ENCODE results near the gene RAB7A. TPM values are rescaled to one million over a fixed set of nuclear protein-coding genes. Genes with fewer than 3 reads are reported as not detected.
"Not testable (repeated sequence)": the region's sequence is repeated elsewhere in the genome, so short reads cannot be mapped to it uniquely, and the experiment has no call there.

Gene RAB7A
- total RNA-seq, 1 donor from 2014 or later = 122 TPM

DNA sequence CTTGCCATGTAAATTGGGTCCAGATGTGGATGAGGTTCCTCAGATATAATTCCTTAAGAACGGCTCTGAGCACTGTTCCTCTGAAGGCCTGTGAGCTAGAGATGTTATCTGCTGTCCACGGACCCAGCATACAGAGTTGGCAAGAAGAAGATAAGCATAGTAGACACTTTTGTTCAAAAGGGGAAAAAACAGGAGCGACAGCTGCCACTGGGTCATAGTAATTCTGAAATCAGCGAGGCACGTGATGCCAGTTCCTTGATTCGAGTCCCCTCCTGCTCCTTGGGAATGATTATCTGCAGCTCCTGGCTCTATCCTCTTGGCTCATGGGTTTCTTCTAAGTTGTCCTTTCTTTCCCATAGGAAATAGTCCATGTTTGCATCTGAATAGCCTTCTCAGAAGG lies 2.5 kb upstream of the RAB7A start:
- no peaks in the 10 kb centered on the region for H3K9me3 ChIP-seq
- no peak for DNase-seq (ENCODE audit: extremely low spot score in 2 of 2)
- intact Hi-C loops (cut with DNase I) = no loop called here
- H3K4me1 ChIP-seq = peaks cover 25% of the 10 kb centered on the region
- H3K27ac ChIP-seq = no peak overlapping the region
- H3K36me3 ChIP-seq = no peaks in the 10 kb centered on the region
- TF ChIP-seq POLR2AphosphoS5 (IDR thresholded peaks at IDR 0.05; ENCODE audit: insufficient read depth in 1 of 2, low read depth in 1 of 2) = no peak
- TF ChIP-seq, protein P1, sequence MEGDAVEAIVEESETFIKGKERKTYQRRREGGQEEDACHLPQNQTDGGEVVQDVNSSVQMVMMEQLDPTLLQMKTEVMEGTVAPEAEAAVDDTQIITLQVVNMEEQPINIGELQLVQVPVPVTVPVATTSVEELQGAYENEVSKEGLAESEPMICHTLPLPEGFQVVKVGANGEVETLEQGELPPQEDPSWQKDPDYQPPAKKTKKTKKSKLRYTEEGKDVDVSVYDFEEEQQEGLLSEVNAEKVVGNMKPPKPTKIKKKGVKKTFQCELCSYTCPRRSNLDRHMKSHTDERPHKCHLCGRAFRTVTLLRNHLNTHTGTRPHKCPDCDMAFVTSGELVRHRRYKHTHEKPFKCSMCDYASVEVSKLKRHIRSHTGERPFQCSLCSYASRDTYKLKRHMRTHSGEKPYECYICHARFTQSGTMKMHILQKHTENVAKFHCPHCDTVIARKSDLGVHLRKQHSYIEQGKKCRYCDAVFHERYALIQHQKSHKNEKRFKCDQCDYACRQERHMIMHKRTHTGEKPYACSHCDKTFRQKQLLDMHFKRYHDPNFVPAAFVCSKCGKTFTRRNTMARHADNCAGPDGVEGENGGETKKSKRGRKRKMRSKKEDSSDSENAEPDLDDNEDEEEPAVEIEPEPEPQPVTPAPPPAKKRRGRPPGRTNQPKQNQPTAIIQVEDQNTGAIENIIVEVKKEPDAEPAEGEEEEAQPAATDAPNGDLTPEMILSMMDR (IDR thresholded peaks at IDR 0.05) = no peak
- no peak for TF ChIP-seq POLR2A (IDR thresholded peaks at IDR 0.05)
- no peak overlapping the region for H3K4me3 ChIP-seq
- no peaks in the 10 kb centered on the region for H3K27me3 ChIP-seq

DNA sequence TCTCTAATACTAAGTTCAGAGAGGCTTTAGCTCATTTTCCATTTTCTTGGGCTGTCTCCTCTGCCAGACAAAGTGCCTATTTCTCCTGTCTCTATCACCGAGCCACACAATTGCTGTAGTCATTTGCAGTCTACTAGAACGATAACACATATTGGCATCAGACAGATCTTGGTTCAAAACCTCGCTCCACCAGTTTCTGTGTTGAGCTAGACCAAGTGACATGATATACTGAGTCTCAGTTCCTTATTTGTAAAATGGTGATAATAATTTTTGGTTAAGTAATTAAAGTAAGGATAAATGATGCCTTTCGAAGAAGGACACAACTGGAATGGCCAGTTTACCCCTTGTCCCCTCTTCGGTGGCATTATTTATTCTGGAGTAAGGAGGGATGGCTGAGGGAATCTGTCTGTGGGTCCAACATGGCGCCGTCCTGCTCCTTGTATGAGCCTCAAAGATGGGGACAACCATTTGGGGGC lies 398 bp upstream of the RAB7A start:
- peak overlapping the region; percentile 100 for H3K27ac ChIP-seq
- H3K36me3 ChIP-seq = no peaks in the 10 kb centered on the region
- TF ChIP-seq POLR2A (IDR thresholded peaks at IDR 0.05) (no peak), POLR2AphosphoS5 (IDR thresholded peaks at IDR 0.05; ENCODE audit: insufficient read depth in 1 of 2, low read depth in 1 of 2) (no peak)
- TF ChIP-seq, protein P1 (IDR thresholded peaks at IDR 0.05) = no peak
- H3K4me3 ChIP-seq = peak overlapping the region; percentile 98 to 100
- peaks cover 45% of the 10 kb centered on the region for H3K4me1 ChIP-seq
- no peak for DNase-seq (ENCODE audit: extremely low spot score in 2 of 2)
- H3K27me3 ChIP-seq = no peaks in the 10 kb centered on the region
- no peaks in the 10 kb centered on the region for H3K9me3 ChIP-seq
- intact Hi-C loops (cut with DNase I) = no loop called here

DNA sequence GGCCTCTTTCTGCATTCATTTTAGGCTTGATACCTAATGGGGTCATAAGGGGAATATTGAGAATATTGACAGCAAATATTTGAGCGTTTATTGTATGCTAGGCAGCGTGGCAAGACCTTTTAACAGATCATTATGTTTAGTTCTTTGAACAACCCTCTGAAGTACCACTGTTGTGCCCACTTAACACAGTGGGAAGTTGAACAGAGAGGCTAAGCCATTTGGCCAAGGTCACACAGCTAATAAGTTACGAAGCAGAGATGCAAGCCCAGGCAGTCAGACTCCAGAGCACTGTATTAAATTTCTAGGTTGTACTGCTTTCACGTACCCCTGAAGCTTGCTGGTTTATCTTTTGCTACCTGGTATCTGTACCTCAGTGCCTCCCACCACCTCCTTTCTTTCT lies 1.1 kb downstream of the RAB7A start:
- TF ChIP-seq, protein P1 (IDR thresholded peaks at IDR 0.05) = no peak
- TF ChIP-seq POLR2AphosphoS5 (IDR thresholded peaks at IDR 0.05; ENCODE audit: insufficient read depth in 1 of 2, low read depth in 1 of 2) (no peak), POLR2A (IDR thresholded peaks at IDR 0.05) (no peak)
- H3K4me1 ChIP-seq = peaks cover 59% of the 10 kb centered on the region
- peak overlapping the region; percentile 100 for H3K27ac ChIP-seq
- no peaks in the 10 kb centered on the region for H3K36me3 ChIP-seq
- no peaks in the 10 kb centered on the region for H3K9me3 ChIP-seq
- intact Hi-C loops (cut with DNase I) = no loop called here
- H3K27me3 ChIP-seq = no peaks in the 10 kb centered on the region
- peak overlapping the region; percentile 98 to 100 for H3K4me3 ChIP-seq
- no peak for DNase-seq (ENCODE audit: extremely low spot score in 2 of 2)

DNA sequence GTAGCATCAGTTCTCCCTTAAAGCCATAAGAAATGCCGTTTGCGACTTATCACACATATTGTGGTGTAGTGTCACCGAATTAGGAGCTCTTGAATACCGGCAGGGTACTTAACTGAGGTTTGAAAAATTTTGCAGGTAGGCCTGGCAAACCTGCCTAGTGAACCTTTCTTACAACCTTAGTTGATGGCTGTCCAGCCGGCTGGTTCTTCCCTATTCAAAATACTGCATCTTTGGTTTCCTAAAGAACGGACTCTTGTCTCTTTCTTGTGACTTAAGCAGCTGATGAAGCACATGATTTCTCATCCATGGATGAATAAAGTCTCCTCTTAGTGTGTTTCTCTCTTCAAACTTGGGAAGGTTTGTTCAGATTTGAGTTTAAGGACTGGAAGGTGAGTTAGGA lies 1.5 kb downstream of the RAB7A start:
- Histone ChIP-seq H3K36me3 (no peaks in the 10 kb centered on the region), H3K27ac (peak overlapping the region; percentile 100), H3K4me1 (peaks cover 62% of the 10 kb centered on the region), H3K4me3 (peak overlapping the region; percentile 98 to 100), H3K9me3 (no peaks in the 10 kb centered on the region), H3K27me3 (no peaks in the 10 kb centered on the region)
- no peak for TF ChIP-seq POLR2AphosphoS5 (IDR thresholded peaks at IDR 0.05; ENCODE audit: insufficient read depth in 1 of 2, low read depth in 1 of 2)
- TF ChIP-seq, protein P1 (IDR thresholded peaks at IDR 0.05) = no peak
- TF ChIP-seq POLR2A (IDR thresholded peaks at IDR 0.05) = no peak
- intact Hi-C loops (cut with DNase I) = no loop called here
- no peak for DNase-seq (ENCODE audit: extremely low spot score in 2 of 2)

DNA sequence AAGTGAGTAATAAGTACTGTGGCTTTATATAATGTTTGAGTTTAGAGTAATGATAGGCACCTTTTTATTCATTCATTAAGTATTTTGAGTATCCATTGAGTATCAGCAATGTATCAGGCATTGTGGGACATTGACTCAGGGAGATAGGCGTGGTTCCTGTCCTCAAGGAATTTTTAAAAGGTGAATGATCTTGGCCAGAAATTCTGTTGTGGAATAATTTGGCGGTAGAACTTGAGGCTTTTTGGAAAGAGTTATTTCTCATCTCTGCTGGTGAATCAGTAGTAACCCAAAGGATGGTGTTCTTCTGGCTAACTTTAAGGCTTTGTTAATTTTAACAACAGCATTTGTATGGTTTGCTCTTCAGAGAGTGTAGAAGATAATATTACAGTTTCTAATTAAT lies 2.0 kb downstream of the RAB7A start:
- no peak for TF ChIP-seq POLR2A (IDR thresholded peaks at IDR 0.05)
- no peak for TF ChIP-seq POLR2AphosphoS5 (IDR thresholded peaks at IDR 0.05; ENCODE audit: insufficient read depth in 1 of 2, low read depth in 1 of 2)
- TF ChIP-seq, protein P1 (IDR thresholded peaks at IDR 0.05) = no peak
- Histone ChIP-seq H3K9me3 (no peaks in the 10 kb centered on the region), H3K27ac (peak overlapping the region; percentile 100), H3K36me3 (no peaks in the 10 kb centered on the region), H3K27me3 (no peaks in the 10 kb centered on the region), H3K4me3 (peak overlapping the region; percentile 98 to 100), H3K4me1 (peaks cover 67% of the 10 kb centered on the region)
- DNase-seq (ENCODE audit: extremely low spot score in 2 of 2) = no peak
- intact Hi-C loops (cut with DNase I) = no loop called here

DNA sequence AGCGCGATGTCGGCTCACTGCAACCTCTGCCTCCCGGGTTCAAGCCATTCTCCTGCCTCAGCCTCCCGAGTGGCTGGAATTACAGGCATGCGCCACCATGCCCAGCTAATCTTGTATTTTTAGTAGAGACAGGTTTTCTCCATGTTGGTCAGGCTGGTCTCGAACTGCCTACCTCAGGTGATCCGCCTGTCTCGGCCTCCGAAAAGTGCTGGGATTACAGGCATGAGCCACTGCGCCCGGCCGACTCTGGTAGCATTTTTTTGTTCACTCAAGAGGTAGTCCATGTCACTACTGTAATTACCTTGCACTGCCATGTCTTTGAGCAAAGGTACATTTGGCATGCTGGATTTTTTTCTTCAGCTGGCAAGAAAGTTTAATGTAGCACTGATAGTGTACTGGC lies 2.5 kb downstream of the RAB7A start:
- Histone ChIP-seq H3K4me3 (peak overlapping the region; percentile 5 to 98), H3K4me1 (peaks cover 73% of the 10 kb centered on the region)

More for the DNA sequence above, 2.5 kb downstream of the RAB7A start:
- H3K36me3 ChIP-seq; DNase-seq (ENCODE audit: extremely low spot score in 2 of 2); H3K9me3 ChIP-seq; H3K27ac ChIP-seq; H3K27me3 ChIP-seq; intact Hi-C loops (cut with DNase I): not testable (repeated sequence)
